ENCODE results near the gene LRRC52.

- TF ChIP-seq TAF1 (IDR thresholded peaks at IDR 0.05; ENCODE audit: low read depth, low read length) = no peak
- TF ChIP-seq POLR2AphosphoS5 (IDR thresholded peaks at IDR 0.05; ENCODE audit: low read depth, low read length) = no peak
- no peak for TF ChIP-seq POLR2A (IDR thresholded peaks at IDR 0.05; ENCODE audit: low read depth, low read length)
- TF ChIP-seq PAX5 (IDR thresholded peaks at IDR 0.05; ENCODE audit: insufficient read depth, low read length, severe bottlenecking) = no peak
These were observed 35.5 kb upstream of the LRRC52 start for GRCh38 chr1:165508291-165508690.

Measured in GM12891 (cell line).